Measurements from ENCODE around the gene ALOXE3.
A peak's percentile ranks its signal among the peaks of the same experiment; 100 is the strongest.
"Not testable (repeated sequence)": the region's sequence is repeated elsewhere in the genome, so short reads cannot be mapped to it uniquely, and the experiment has no call there.

The ALOXE3 gene

DNA sequence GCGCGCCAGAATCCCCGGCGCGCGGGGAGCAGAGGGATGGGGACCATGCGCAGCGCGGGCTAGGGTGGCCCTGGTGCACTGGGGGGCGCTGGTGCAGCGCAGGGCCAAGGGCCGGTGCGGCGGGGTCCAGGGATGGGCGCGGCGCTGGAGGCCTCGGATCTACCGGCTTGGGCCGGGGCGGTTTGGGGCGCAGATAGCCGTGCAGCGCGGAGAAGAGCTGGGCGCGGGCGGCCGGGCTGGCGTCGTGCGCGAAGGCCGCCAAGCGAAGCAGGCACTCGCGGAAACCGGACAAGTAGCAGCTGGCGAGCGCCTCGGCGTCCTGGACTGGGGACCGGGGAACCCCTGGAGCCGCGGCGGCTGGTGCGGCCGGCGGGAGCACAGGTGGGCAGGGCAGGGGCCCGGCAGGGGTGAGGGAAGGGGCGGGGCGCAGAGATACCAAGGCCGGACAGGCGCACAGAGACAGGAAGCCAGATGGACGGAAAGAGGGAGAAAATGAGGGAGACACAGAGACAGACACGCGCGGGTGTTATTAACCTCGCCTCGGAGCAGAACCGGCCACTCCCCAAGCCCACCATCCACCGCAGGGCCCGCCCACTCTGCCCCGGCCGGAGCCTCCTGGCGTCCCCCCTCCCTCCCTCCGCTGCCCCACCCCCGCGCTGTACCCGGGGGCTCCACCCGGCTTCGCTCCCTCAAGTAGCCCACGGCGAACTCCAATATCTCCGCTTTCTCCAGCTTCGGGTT lies 3.5 kb upstream of the ALOXE3 start:
- DNase-seq (ENCODE audit: low spot score): peak; percentile 44

DNA sequence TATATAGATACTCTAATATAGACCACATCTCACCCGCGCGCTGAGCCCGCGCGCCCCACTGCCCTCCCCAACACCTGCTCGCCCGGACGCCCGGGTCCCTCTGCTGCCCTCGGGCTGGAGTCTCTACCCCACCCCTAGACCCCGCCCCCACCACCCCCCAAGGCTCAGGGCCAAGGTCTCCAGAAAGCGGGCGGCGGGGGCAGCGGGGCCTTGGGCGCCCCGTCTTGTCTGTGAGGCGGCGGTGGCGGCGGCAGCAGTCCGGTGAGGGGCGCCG lies 3.0 kb upstream of the ALOXE3 start:
- no peak for DNase-seq (ENCODE audit: low spot score)

DNA sequence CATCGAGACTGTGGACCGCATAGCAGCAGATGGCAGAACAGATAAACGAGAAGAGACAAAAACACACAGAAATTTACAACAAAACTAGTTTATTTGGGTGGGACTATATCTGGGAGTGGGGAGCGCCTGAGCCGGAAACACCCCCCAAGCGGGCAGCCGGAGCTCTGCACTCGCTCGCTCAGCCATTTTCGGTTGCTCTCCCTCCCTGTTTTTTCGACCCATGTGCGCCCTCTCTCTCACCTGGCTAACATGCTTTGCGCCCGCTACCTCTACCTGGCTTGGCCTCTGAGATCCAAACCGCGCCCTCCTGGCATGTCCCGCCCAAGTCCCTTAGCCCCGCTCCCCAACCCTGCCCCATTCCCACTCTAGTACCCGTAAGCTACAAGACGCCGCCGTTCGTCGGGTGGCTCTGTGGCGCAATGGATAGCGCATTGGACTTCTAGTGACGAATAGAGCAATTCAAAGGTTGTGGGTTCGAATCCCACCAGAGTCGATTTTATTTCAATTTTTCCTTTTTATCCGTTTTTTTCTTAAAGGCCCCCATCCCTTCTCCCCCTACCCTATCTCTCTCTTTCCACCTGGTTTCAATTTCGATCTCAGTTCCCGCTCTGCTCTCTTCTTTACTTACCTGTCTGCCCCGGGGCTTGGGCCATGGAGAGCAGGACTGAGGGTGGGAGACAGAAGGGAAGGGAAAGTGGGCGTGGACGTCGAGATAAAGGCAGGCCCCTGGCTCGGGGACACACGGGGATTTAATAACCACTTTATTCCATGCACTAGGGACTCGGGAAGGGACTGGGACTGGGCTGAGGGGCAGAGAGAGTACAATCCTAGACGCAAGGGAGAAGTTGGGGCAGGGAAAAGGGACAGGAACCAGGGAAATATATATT lies 2.4 kb upstream of the ALOXE3 start:
- DNase-seq (ENCODE audit: low spot score): peak; percentile 72

- peak; percentile 97 for DNase-seq (ENCODE audit: low spot score)
These were observed 1.5 kb upstream of the ALOXE3 start for GRCh38 chr17:8119581-8120519.

GRCh38 chr17:8118769-8119580 lies 661 bp upstream of the ALOXE3 start:
- DNase-seq (ENCODE audit: low spot score): peak; percentile 90

- no peak for DNase-seq (ENCODE audit: low spot score)
These were observed 841 bp downstream of the ALOXE3 start for GRCh38 chr17:8117367-8117979.

DNA sequence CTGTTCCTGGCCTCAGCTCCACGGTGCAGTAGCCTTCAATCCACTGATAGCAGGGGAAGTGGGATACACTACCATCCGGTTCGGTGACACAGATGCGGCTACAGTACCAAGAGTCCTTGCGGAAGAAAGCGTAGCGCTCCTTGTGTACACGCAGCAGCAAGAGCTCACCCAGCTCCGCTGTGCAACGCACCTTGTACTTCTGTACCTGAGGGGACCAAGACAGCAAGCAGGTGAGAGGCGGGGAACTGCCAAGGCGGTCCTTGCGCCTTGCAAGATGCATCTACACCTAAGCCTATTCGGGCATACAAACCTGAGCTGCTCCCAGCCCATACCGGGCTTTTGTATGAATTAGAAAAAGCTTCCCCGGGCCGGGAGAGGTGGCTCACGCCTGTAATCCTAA lies 1.5 kb downstream of the ALOXE3 start:
- no peak for DNase-seq (ENCODE audit: low spot score)

DNA sequence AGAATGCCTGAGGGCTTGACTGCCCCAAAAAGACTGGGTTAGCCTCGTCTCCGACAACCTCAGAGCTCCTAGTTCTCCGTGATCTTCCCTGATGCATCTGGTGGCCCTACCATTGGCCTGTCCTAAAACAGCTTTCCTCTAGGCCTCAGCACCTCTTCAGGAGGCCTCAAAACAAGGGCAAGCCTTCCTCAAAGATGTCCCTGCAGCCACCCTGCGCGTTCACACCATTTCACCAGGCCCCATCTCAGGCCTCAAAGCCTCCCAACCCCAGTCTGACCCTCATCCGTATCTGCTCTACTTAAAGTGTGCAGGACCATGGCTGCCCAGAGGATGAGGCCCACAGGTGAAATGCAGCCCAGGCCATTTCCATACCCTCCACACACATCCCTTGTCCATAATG lies 7.4 kb downstream of the ALOXE3 start:
- no peak for DNase-seq (ENCODE audit: low spot score)

DNA sequence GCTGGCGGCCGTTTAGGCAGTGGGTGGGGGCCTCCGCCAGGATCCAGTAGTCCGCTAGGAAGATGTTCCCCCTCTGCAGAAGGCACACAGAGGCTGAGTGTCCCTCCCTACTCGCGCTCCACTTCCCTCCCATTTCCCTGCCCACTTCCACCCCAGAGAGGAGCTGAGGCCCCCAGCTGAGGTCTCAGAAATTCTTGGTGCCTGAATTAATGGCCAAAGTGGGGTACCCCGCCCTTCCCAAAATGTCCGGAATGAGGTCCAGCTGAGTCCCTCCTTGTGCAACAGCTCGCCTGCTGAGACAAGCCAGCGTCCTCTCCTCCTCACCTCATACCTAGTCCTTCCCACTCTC lies 7.9 kb downstream of the ALOXE3 start:
- no peak for DNase-seq (ENCODE audit: low spot score)

- DNase-seq (ENCODE audit: low spot score): no peak
These were observed 8.5 kb downstream of the ALOXE3 start for GRCh38 chr17:8109661-8110455.

- DNase-seq (ENCODE audit: low spot score): no peak
These were observed 9.2 kb downstream of the ALOXE3 start for GRCh38 chr17:8108972-8109660.

GRCh38 chr17:8106980-8107379 lies 11.3 kb downstream of the ALOXE3 start:
- not testable (repeated sequence) for DNase-seq (ENCODE audit: low spot score)

- DNase-seq (ENCODE audit: low spot score): no peak
These were observed 12.3 kb downstream of the ALOXE3 start for GRCh38 chr17:8105957-8106398.

DNA sequence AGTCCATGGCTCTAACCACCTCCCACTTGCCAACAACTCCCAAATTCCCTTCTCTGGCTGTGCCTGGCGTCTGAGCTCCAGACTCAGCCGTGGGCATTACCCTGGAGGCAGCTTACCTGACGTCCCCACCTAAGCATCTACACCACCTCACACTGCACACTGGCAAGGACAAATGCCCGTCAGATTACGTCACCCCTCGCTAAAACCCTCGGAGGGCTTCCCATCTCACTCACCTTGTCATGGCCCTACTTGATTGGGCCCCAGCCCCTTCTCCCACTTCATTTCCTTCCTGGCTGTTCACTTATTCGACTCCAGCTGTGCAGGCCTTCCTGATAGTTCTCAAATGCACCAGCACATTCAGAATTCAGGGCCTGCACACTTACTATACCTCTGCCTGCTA lies 13.4 kb downstream of the ALOXE3 start:
- no peak for DNase-seq (ENCODE audit: low spot score)

DNA sequence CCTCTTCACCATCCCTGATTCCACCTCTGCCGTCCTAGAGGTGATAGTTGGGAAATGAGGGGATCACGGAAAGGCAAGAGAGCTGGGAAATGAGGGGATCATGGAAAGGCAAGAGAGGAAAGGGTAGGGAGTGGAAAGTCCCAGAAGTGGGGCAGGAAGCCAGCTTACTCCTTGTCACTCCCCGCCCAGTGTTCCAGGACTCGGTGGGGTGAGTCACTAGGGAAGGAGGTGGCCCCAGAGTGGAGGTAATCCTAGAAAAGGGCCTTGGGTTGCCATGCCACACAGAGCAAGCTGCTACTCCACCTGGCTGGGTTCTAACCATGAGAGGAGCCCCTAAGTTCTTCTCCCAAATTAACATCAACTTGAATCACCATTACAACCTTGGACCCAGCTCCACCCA lies 14.8 kb downstream of the ALOXE3 start:
- DNase-seq (ENCODE audit: low spot score): no peak

- no peak for DNase-seq (ENCODE audit: low spot score)
These were observed 16.6 kb downstream of the ALOXE3 start for GRCh38 chr17:8101721-8102120.

DNA sequence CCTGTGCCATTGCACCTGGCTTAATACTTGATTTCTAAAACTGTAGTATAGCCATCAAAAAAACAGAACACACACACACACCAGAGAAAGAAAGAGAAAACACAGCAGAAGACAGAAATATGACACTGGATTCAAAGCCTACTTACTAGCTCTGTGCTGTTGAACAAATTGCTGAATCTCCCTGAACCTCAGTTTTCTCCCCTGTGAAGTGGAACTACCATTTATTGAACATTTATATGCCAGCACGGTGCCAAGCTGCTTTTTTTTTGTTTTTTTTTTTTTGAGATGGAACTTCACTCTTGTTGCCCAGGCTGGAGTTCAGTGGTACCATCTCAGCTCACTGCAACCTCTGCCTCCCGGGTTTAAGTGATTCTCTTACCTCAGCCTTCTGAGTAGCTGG lies 17.6 kb downstream of the ALOXE3 start:
- no peak for DNase-seq (ENCODE audit: low spot score)

DNA sequence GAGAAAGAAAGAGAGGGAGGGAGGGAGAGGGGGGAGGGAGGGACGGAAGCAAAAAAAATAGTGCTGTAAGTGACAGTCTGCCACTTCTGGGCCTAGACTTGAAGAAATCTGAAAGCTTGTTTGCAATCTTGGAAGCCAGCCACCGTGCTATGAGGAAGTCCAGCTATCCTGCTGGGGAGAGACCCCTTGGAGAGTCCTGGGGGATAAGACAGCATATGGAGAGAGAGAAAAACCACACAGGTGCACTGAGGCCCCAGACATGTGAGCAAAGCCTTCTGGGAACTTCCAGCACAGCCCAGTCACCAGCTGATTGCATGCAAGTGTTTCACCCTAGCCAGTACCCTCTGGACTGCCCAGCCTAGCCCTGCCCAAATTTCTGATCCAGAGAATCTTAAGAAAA lies 18.2 kb downstream of the ALOXE3 start:
- no peak for DNase-seq (ENCODE audit: low spot score)

GRCh38 chr17:8096541-8096940 lies 21.8 kb downstream of the ALOXE3 start:
- DNase-seq (ENCODE audit: low spot score): no peak

- no peak for DNase-seq (ENCODE audit: low spot score)
These were observed 23.0 kb downstream of the ALOXE3 start for GRCh38 chr17:8095361-8095760.
